HG02870 (cell line): ENCODE results near the gene TBC1D19.
"Not testable (repeated sequence)": the region's sequence is repeated elsewhere in the genome, so short reads cannot be mapped to it uniquely, and the experiment has no call there.

Experiments used
- ATAC-seq: cut with Tn5 transposase; IDR thresholded peaks from one replicate; pipeline ENCODE4 v1.9.1; 2021; ENCODE audit warnings: mild to moderate bottlenecking, moderate library complexity; ENCODE audit not compliant: unreplicated experiment

The TBC1D19 gene

GRCh38 chr4:26583865-26584652 is at the start of gene TBC1D19:
TBC1D19 (plus strand) TSS chr4:26584084; CDS start chr4:26584194, 110 bp downstream.
- ATAC-seq = peak; percentile 100

- ATAC-seq = no peak
These were observed 40.9 kb upstream of the TBC1D19 start for GRCh38 chr4:26542991-26543390.

- ATAC-seq = no peak
These were observed 39.5 kb upstream of the TBC1D19 start for GRCh38 chr4:26544421-26544820.

GRCh38 chr4:26548379-26548778 is 35.5 kb upstream of the TBC1D19 start:
- ATAC-seq = not testable (repeated sequence)

- ATAC-seq = no peak
These were observed 26.7 kb upstream of the TBC1D19 start for GRCh38 chr4:26557164-26557563.

GRCh38 chr4:26558166-26558895 is 25.6 kb upstream of the TBC1D19 start:
- no peak for ATAC-seq

- no peak for ATAC-seq
These were observed 17.8 kb upstream of the TBC1D19 start for GRCh38 chr4:26566133-26566532.

- no peak for ATAC-seq
These were observed 15.4 kb upstream of the TBC1D19 start for GRCh38 chr4:26568446-26568994.

- no peak for ATAC-seq
These were observed 13.3 kb upstream of the TBC1D19 start for GRCh38 chr4:26570596-26570995.

- ATAC-seq = no peak
These were observed 10.5 kb upstream of the TBC1D19 start for GRCh38 chr4:26573389-26573794.

GRCh38 chr4:26574563-26574962 is 9.3 kb upstream of the TBC1D19 start:
- ATAC-seq = no peak

GRCh38 chr4:26576231-26576739 is 7.6 kb upstream of the TBC1D19 start:
- no peak for ATAC-seq

GRCh38 chr4:26577066-26577465 is 6.8 kb upstream of the TBC1D19 start:
- ATAC-seq = no peak

GRCh38 chr4:26579169-26579568 is 4.7 kb upstream of the TBC1D19 start:
- no peak for ATAC-seq

- ATAC-seq = not testable (repeated sequence)
These were observed 2.5 kb upstream of the TBC1D19 start for GRCh38 chr4:26581341-26581740.

- peak; percentile 48 for ATAC-seq
These were observed 383 bp upstream of the TBC1D19 start for GRCh38 chr4:26583538-26583864.

GRCh38 chr4:26584725-26585124 is 841 bp downstream of the TBC1D19 start:
- no peak for ATAC-seq

GRCh38 chr4:26589705-26590104 is 5.8 kb downstream of the TBC1D19 start:
- no peak for ATAC-seq

GRCh38 chr4:26590639-26591038 is 6.8 kb downstream of the TBC1D19 start:
- ATAC-seq = no peak

- ATAC-seq = not testable (repeated sequence)
These were observed 9.7 kb downstream of the TBC1D19 start for GRCh38 chr4:26593557-26593956.

- no peak for ATAC-seq
These were observed 10.5 kb downstream of the TBC1D19 start for GRCh38 chr4:26594371-26594770.

GRCh38 chr4:26594778-26595177 is 10.9 kb downstream of the TBC1D19 start:
- ATAC-seq = no peak
